GM18526 (cell line): ENCODE results near the gene CXCL11.

Source experiments
- POLR2A ChIP-seq: IDR thresholded peaks from 3 replicates; pipeline ENCODE4 v1.6.1; 2011; ENCODE audit not compliant: insufficient read length; ENCODE audit errors: extremely low read depth

Gene CXCL11

DNA sequence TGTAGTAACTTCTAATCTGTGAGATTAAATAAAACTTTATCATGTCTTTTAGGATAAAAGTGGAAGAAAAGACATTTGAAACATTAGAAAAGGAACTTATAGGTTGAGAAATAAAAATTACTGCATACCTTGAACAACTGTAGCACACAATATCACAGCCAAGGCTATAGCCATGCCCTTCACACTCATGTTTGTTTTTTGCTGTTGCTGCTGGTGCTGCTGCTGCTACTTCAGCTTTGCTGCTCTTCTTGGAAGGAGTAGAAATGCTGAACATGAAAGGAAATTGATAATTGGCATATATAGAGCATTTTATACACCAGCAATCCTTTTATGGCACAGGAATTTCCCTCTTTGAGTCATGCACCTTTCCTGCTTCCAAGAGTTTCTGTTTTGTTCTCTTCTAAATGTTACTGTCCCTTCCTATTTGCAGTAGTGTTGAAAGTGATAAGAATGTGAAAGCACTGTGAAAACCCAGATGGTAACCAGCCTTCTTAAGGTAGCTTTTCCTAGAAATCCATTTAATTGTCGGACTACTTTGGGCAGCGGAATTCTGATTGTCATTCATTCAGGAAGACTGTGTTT is at the start of gene CXCL11:
Gene CXCL11 (minus strand): TSS at position 272 of the 582 bp plus-strand sequence. CDS start 83 bp downstream, at position 189.
- TF ChIP-seq POLR2A: no peak

DNA sequence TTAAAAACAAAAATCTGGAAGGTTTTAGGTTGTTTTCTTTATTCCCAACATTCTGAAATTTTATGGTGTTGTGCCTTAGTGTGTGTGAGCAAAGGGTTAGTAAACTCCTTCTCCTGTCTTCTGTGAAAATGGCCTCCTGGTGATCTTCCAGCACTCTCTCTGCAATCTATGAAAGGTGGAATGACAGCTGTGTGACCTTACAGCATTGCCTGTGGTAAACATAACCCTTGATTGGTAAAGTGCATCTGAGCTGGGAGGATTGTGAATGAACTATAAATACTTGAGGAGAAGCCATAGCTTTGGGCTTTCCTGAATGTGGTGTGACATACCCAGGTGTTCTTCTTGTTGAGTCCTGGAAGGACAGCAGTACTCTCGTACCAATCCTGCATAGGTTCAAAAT is 48.7 kb upstream of the CXCL11 start:
- TF ChIP-seq POLR2A: no peak

DNA sequence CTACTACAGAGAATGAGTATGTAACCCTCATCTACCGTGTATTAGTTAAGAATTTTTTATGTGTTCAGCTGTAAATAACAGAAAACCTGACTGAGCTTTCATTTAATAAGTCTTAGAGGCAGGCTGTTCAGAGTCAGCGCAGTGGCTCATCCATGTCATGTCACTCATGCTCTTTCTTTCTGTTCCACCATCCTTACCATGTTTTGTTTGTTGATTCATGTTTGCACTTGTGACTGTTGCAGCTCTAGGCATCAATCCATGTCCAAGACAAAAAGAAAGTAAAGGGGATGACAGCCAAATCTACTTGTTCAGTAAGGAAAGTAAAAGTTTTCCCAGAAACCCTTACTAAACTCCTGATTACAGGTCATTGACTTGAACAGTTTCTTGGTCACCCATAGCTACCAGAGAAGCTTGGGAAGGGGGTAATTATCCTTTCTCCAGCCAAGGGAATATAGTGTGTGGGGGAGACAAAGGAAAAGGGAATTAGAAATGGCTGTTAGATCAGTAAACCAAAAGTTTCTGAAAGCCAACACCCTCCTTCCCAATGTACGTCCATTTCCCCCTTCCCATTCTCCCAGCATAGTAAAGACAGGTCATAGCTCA is 47.6 kb upstream of the CXCL11 start:
- no peak for TF ChIP-seq POLR2A

DNA sequence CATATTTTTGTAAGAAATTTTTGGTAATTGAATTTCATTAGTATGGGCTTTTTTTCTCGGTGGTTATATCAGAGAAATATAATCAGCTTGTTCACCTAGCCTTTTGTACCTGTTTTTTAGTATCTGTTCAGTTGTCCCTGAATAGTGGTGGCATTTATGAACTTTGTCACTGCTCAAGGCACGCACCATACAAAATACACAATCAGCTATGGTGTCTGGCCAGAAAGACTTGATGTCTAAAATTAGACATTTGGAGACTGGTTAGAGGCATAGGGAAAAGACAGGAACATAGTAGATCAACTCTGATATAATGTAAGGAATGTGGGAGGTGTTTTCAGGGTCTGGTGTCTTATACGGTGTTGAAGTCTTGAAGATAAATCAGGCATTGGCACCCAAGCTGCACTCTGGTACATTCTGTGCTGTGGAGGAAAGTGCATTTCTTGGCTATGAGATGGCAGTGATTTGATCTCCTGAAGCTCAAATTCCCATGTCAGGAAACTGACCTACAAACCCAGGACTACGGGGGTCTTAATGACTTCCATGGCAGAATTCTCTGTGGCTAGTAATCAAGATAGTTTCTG is 42.3 kb upstream of the CXCL11 start:
- no peak for TF ChIP-seq POLR2A

DNA sequence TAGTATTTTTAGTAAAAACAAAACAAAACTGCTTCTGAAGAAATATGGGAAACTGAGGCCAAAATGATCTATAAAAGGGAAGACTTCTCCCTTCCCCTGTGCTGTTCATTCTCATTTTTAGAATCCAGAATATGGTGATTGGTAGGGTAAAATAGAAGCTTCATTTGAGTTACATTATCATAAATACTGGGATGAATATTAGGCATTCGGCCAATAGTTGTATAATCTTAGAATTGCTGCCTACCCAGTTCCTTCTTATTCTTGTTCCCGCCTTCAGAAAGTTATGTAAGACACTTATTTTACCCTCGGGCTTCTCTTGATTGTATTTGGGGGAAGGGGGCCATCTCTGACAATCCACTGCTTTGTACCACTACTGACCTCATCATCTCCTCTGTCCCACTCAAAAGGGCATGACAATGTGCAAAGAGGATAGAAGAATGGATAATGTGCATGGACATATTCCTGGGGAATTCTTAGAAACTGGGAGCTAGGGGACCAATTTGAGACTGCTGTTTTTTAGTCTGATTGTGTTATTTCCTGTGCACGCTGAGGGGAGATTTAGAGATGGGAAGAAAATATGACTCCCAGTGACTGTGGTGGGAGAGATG is 39.2 kb upstream of the CXCL11 start:
- TF ChIP-seq POLR2A: no peak

DNA sequence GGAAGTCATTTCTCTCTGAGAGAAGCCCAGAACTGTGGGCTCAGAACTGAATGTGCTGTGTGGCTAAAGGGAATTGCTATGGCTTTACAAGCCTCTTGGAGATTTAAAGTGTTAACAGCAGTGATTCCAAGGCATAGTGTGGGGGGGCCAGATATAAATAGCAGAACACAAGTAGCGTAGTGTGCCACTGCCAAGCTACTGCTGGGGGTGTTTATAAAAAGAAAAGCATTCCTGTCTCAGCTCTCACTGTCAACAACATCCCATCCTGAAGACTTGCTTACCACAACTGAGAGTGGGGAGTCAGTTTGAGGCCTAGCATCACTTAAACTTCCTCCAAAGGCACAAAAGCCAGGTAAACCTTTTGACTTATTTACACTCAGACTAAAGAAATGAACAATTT is 38.6 kb upstream of the CXCL11 start, which contains the start of gene ART3:
Gene ART3 (plus strand): TSS at position 242 of the 400 bp plus-strand sequence. CDS start 1,181 bp downstream, outside the sequence.
- no peak for TF ChIP-seq POLR2A

DNA sequence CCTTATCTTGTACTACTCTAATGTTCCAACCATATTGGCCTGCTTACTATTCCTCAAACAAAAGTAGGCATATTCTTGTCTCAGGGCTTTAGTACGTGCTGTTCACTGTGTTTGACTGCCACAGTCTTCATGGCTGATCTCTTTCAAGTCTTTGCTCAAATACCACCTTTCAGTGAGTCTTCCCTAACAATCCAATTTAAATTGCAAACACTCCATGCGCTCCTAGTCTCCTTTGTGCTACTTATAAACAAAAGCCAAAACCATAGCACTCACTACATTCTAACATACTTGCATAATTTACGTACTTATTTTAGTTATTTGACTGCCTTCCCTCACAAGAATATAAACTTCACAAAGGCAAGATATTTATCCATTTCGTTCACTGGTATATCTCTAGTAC is 36.9 kb upstream of the CXCL11 start:
- no peak for TF ChIP-seq POLR2A

DNA sequence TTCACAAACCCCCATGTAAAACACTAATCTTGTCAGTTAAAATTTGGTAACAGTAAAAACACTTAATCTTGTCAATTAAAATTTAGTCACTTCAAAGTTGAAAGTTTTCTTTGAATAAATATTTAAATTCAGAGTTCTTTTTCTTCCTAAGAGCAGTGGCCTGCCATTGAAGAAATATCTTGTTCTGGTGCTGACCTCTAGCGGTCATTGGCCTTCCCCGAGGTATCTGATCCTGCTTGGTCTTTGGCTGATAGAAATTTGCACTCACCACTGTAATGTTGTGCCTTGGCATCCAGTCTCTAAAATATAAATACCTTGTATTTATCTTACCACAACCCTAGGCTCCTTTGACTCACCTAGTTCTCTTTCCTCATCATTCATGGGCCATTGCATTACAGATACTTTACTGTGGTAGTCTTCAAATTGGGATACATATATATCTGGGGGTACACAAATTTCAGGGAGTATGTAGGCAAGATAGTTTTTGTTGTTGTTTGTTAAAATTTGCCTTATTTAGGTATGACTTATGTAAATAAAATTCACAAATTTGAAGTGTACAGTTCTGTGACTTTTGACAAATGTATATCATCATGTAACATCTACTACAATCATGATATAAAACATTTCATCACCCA is 31.9 kb upstream of the CXCL11 start:
- TF ChIP-seq POLR2A: no peak

DNA sequence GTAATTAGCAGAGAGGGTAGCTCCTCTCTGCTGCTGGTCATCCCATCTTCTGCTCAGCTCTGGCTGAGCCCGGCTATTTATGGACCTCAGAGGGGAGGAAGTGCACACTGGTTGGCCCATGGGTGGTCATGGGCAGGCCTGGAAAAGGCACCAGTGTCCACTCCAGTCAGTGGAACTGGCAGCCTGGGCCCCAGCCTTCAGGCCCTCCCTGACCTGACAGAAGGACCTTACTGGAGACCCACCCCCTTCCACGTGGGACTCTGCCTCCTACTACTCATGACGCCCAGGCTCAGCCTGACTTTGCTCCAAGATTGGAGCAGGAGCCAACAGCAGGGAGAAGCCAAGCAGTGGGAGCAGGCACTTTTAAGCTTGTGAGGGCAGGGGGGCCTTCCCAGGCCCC is 30.7 kb upstream of the CXCL11 start:
- TF ChIP-seq POLR2A: no peak

DNA sequence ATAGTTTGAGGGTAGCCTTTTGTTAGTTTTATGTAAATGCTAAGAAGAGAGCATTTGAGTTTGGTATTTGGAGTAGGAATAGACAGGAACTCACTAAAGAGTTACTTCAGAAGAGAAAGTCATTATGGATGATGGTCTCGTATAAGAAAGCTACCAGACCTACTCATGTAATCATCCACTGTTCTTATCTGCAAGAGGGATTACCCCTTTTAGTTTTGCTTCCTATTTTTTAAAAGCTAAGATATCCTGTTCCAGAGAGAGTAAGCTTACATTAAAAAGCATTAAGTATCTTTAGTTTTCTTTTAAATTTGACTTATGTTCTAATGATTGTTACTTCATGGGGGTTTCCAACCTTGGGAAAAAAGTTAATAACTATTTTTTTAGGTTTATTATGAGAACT is 26.1 kb upstream of the CXCL11 start:
- no peak for TF ChIP-seq POLR2A

DNA sequence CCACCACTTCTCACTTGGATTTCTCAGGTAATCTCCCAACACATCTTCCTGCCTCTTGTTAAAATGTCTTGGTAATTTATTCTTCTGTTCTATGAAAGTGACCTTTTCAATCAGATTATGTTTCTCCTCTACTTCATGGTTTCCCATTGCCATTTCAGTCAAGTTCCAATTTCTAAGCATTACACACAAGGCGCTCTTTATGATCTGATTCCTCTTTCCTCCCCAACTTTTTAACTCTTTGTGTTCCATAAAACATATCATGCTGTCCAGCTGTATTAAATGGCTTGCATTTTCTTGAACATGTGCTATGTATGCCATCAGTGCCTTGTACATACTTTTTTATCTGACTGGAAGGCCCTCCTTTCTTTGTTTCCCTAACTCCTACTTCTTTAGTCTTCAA is 25.6 kb upstream of the CXCL11 start:
- no peak for TF ChIP-seq POLR2A

DNA sequence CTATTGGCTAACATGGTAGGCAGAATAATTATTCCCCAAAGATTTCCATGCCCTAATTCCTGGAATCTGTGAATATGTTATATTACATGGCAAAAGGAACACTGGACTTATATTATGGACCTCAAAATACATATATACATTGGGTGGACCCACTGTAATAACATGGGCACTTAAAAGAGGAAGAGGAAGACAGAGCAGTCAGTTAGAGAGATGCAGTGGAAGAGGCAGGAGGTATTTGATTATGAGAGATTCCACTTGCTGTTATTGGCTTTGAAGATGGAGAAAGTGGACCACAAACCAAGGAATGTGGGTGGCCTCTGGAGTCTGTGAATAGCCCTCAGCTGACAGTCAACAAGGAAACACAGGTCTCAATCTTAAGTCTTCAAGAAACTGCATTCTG is 24.6 kb upstream of the CXCL11 start:
- TF ChIP-seq POLR2A: no peak

DNA sequence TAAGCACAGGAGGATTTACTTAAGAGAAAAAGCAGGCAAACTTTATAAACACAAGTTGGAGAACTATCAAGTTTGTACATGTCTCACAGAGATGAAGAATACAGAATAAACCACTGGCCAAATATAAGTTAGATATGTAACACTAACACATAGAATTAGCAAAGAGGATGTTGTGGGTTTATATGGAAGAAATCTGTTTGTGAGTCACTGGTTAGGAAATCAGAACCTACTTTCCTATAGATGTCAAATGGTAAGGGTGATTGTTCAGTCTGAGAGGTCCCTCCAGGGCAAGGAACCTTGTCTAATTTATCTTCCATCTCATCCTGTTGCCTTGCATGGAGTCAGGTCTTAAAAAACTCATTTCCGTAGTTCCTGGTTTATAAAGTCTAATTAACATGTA is 23.9 kb upstream of the CXCL11 start:
- no peak for TF ChIP-seq POLR2A

DNA sequence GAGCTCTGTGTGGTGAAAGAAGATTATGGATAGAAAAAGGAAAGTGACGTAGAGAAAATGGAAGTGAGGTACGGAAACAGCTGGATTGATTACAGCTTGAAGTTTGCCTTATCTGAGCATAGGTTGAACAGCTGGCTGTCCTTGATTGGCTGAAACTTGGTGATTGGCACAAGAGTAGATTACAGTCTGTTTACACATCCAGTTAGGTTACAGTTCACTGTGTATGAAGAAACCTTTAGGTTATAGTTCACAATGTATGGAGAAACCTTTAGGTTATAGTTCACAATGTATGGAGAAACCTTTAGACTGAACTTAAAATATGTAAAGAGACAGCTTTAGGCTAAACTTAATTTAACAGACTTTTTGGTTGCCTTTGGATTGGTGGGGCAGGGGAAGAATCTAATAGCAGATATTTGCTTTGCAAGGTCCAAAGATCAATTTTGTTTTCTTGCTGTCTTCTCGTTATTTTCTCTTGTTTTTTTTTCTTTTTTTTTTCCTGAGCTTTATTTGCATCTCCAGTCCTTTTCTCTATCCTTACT is 23.1 kb upstream of the CXCL11 start:
- TF ChIP-seq POLR2A: no peak

DNA sequence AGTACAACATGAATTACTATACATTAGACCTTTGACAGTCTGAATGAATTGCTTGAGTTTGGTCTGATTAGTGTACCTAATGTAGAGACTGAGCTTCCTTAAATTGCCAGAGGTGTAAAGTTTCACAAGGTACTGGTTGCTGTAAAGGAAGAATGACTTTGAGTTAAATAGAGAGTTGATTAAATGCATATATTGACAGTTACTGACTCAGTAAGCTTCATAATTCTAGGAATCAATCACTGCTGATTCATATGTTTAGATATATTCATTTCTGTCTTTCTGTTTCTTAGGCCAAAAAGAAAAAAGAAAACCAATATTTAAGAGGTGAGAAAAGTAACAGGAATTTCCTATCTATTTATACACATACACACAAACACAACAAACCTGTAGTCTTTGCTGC is 22.4 kb upstream of the CXCL11 start:
- TF ChIP-seq POLR2A: no peak

DNA sequence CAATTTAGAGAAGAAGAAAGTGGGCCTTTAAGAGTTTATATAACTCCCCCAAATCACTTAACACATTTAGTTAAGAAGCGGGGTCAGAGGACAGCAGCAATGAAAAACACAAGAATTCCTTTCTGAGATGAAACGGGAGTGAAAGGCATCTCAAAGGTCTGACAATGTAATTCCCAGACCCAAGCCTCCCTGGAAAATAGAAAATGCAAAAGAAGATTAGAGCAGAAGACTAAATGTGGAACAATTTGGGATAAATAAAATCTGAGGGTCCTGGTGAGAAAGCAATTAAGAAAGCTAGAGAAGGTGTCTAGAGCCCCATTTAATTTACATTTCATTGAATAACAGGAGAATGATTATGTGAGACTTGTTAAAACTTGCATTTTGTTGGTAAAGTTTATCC is 19.6 kb upstream of the CXCL11 start:
- no peak for TF ChIP-seq POLR2A
